Activated T-helper 1 cell treated with anti-CD3 and anti-CD28 coated beads, Interleukin-2, amount 50 U/mL, for 16 hours (primary cell): ENCODE results near the gene LAIR2.
"Not testable (repeated sequence)": the region's sequence is repeated elsewhere in the genome, so short reads cannot be mapped to it uniquely, and the experiment has no call there.

ENCODE experiments used
- DNase-seq, 2 donors: peaks; one replicate each; pipeline ENCODE4 v3.0.0-alpha.2; 2020; ENCODE audit warnings: low read depth in 1 of 2, low spot score in 1 of 2

LAIR2 gene

DNA sequence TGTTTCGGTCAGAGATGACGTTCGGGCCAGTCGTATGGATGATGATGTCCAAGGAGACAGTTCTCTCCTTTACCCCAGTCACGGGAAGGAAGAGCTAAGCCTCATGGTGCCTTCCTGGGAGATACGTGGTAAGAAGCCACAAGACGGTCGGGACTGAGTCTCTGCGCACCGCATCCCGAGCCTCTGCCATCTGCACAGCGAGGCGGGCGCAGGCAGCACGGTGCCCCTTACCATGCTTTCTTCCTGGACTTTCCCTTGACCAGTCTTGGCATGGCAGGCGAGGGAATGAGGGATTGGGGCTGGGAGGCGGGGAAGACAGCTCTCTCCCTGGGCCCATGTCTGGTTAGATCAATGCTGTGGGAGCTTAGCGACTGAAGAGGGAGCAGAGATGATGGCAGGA lies 10.1 kb upstream of the LAIR2 start:
- DNase-seq: no peak

DNA sequence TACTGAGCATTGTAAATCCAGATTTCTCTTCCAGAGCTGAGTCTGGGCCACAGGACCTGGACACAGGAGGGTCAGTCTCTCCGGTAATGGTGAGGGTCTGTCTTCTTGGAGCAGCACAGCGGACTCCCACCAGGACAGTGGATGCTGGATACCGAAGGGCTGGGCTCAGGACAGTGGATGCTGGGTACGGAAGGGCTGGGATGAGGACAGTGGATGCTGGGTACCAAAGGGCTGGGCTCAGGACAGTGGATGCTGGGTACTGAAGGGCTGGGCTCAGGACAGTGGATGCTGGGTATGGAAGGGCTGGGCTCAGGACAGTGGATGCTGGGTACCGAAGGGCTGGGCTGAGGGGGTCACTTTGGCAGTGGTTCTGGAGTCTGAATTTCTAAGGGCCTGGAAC lies 9.6 kb upstream of the LAIR2 start:
- not testable (repeated sequence) for DNase-seq

DNA sequence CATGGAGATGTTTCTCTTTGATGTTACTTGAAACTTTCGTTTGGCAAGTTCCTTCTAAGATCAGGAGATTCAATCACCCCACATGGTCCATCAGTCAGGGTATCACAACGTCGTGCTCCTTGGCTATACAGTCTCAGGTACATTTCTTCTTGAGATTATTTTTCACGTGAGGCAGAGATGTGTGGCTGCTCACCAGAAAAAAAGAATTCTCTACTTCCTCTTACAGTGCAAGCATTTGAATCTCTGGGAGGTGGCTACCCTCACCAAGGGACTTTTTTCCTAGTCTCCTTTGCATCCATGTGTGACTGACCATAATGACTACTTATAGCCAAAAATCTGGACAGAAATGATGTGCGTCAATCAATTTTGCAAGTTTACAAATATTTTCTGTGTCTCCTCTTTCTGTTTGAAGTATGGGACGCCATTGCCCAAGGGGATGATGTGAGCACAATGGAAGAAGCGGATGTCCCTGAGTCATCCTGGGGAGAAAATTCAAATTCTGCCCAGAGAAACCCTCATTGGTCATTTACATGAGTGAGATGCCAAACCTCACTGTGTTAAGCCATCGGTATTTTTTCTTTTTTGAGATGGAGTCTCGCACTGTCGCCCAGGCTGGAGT lies 8.6 kb upstream of the LAIR2 start:
- no peak for DNase-seq

DNA sequence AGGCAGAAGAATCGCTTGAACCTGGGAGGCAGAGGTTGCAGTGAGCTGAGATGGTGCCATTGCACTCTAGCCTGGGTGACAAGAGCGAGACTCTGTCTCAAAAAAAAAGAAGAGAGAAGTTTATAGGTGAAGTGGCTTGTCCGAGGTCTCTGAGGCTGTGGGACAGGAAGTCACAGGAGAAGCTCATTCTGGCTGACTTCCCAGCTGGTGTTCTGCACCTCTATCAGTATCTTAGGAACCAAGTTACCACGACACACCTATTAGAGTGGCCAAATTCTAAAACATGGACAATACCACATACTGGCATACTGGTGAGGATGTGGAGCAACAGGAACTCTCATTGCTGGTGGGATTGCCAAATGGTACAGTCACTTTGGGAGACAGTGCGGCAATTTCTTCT lies 7.3 kb upstream of the LAIR2 start:
- not testable (repeated sequence) for DNase-seq

DNA sequence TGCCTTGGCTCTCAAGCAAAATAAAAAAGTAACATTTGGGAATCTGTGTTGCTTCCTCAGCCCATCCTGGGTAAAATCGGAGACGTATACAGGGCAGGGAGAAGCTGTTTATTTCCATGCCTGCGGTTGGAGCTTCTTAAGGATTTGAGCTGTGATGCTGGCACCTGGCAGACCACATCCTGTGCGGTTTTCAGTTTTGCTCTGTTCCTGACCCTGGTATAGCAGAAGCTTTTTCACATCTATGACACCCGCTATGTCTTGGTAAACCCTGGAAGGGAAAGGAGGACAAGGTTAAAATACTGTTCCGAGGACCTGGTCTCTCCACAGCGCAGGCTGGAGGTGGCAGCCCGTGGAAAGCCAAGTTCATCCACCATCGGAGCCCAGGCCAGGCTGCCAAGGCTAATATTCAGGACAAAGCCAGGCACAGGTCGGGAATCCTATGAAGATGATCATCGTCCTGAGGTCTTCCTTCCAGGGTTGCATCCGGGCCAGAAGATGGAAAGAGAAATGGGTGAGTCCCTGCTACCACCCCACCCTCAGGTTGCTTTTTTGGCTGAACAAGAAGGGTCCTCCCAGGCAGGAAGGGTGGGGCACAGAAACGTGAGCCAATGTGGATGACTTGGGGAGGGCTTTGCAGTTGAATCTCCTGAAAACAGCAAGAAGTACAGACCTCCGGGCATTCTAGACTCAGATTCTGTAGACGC lies 4.7 kb upstream of the LAIR2 start:
- DNase-seq: not testable (repeated sequence)

DNA sequence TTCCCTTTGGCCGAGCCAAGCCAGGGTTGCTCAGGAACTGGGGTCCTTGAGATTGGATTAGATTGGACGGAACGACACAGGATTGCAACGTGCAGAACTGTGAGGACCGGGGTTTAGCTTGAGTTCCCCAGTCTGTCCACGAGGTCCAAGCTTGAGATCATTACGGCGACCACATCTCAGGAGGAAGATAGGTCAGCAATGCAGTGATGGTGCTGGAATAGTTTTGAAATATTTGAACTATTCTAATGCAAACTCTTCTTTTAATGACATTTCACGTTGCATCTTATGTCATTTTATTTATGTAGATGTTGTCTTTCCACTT lies 4.2 kb upstream of the LAIR2 start:
- not testable (repeated sequence) for DNase-seq

DNA sequence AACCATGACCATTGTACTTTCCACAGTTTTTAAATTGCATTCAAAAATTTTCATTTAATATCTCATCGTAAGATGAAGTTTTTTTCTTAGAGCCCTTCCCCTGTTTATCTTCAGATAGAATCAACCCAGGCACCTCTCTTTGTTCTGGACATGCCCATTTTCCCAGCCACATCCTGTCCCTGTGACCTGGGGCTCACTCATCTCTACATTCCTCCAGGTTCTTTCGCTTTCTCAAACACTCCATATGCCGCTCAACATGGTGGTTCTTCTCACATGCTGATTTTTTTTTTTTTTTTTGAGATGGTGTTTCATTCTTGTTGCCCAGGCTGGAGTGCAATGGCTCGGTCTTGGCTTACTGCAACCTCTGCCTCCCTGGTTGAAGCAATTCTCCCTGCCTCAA lies 2.9 kb downstream of the LAIR2 start:
- DNase-seq: not testable (repeated sequence)

DNA sequence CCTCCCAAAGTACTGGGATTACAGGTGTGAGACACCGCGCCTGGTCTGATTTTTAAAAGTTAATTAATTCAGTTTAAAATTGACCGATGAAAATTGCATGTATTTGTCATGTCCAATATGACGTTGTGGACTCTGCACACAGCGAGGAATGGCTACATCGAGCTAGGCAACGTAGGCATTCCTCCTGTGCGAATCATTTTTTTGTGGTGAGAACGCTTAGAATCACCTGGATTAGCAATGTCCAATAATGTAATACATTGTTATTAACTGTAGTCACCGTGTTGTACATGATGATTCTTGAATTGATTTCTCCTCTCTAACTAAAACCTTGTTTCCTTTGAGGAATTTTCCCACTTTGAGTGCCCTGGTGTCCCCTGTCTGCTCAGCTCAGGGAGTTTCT lies 3.4 kb downstream of the LAIR2 start:
- DNase-seq: no peak

DNA sequence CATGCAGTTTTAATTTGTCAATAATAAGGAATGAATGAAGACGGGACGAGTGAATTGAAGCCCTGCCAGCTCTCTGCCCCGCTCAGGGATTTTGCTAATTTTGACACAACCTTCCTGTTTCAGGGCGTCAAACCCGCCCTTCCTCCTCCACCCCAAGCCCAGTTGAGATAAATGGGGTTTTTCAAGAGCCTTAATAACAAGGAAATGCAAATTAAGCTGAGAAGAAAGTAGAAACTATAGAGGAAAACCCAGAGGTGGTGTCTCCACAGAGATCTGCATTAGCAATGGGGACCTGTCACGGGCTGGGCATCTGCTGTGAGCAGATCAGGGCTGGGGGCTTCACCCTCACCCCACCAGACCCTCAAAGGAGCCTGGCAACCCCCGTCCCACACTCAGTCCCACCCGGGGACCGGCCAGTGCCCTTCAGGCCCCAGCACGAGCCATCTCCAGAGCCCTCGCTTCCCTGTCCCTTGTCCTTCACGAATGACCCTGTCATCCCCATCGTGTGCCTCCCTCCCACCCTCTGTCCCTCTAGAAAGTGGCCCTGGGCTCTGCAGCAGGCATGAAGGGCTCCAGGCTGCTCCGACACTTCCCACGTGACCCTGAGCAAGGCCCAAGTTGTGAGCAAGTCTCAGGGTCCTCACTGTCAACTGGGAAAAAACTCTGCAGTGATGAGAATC lies 4.5 kb downstream of the LAIR2 start:
- DNase-seq: not testable (repeated sequence)

DNA sequence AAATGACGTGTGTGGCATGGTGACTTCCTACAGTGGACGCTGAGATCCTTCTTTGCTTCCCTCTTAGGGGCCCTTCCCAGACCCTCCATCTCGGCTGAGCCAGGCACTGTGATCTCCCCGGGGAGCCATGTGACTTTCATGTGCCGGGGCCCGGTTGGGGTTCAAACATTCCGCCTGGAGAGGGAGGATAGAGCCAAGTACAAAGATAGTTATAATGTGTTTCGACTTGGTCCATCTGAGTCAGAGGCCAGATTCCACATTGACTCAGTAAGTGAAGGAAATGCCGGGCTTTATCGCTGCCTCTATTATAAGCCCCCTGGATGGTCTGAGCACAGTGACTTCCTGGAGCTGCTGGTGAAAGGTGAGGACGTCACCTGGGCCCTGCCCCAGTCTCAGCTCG lies 5.2 kb downstream of the LAIR2 start:
- no peak for DNase-seq

DNA sequence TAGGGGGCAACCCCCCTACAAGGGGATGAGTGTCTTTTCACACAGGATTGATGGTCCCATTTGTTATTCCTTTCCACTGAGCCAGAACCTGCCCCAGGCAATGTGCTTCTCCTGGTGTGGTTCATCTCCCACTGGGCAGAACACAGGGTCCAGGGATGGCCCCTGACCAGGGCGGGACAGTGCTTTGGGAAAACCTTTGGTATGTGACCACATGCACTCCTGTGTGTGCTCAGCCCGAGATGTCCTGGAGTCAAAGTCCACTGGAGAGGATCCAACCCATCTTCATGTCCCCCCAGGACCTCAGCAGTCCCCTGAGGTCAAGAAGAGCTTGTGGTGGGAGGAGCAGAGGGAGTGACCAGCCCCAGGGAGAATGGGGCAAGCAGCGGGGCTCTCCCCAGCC lies 5.9 kb downstream of the LAIR2 start:
- DNase-seq: not testable (repeated sequence)

DNA sequence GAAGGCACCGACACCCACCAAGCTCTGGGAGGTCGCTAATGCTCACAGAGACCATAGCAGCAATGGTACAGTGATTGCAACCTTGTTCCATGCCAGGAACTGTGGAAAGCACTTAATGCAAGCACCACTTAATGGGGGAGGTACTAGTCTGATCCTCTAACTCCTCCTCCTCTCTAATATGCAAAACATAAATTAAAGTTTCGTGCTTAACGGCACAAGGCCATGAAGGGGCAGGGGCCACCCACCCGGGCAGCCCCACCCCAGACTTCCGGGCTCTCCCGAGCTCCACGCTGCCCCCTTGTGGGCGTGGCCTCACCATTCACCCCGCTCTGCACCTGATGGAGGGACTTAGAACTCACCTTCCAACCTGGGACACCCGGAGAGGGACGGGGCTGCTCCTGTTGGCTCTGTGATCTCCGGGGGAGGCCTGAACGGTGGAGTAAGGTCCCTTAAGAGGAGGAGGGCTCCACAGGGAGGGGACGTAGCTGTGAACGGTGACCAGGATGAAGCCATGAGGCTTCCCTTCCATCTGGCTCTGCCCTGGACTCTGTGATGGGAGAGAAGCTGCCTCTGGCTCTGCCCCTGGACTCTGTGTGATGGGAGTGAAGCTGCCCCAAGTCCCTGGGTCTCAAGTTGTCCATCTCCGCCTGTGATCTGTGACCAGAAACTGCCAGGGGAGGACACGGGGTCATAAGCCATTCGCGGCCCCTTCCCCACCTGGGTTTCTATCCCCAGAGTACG lies 6.7 kb downstream of the LAIR2 start:
- DNase-seq: not testable (repeated sequence)

DNA sequence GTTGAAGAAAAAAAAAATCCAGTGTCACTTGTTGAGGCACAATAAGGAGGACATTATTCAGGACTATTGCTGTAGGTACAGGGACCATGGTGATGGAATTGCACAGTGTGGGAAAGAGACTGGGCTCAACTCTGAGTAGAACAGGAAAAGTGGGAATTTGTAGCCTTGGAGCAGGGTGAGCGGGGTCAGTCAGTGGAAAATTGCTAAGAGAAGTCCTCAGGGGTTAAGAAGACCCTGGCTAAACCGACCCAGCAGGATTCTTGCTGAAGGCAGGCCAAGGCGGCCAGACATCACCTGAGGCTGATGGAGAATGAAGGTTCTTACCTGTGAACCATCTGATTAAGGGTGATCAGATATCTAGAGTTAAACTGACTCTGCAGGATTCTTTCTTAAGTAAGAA lies 12.5 kb downstream of the LAIR2 start:
- DNase-seq: no peak

DNA sequence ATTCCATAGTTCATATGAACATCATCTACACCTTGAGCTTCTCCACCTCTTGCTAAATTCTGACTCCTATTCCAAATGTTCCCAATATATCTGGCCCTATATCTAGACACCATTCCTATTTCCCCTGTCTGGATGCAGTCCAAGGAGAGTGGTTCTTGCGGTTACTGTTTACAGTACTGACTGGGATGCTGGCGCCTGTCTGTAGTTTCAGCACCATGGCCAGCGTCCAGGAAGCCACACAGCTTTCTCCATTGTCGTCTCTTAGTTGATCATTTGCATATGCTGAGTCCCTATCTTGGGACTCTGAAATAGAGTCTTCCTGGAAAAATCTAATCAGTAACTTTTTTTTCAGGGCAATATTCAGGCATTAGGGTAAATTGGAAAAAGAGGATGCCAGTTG lies 14.9 kb downstream of the LAIR2 start:
- peak in 1 of 2 donors; percentile 18 for DNase-seq

DNA sequence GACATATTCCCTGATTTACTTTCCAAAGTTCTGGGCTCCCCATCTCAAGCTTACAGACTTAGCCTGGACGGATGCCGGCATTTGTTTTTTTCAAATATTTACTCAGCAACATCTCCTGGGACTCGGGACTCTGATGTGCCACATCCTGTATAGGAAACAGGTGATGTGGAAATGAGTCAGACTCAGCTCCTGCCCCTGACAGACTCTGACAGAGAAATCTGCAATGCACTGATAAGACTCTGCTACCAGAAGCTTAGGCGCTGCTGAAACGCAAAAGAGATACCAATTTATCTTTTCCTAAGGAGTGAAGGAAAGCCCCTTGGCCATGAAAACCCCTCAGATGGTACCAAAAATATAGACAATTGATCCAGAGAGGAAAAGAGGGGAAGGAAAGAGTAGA lies 16.2 kb downstream of the LAIR2 start:
- no peak for DNase-seq

DNA sequence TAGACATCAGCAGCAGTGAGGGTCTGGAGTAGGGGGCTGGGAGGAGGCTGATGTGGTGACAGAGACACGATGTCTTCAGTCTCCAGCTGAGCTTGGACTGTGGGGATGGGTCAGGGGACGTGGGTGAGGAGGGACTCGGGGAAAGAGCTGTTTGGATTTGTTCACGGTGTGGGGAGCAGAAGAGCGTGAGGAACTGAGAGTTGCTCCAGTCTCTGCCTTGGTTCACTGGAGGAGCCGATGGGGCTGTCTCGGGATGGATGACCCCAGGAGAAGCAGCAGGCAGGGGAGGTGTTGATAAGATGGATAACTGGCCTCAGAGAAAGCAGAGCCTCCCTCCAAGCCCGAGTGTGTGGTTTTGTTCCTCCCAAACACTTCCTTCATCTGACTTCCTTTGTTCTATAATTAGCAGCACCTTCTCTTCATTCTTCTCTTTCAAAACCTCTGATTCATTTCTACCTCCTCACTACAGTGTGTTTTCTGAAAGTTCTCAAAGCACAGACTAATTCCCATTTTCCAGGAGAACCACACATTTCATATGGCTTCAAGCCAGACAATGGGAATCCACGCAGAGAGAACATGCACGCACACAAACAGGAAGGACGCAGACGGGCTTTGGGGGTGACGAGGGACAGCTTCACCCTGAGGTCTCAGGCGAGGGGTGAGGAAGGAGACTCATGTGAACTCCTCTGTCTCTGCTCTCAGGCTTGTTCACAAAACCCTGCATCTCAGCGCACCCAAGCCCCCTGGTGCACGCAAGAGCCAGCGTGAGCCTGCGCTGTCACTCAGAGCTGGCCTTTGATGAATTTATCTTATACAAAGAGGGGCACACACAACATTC lies 18.6 kb downstream of the LAIR2 start:
- DNase-seq: no peak

DNA sequence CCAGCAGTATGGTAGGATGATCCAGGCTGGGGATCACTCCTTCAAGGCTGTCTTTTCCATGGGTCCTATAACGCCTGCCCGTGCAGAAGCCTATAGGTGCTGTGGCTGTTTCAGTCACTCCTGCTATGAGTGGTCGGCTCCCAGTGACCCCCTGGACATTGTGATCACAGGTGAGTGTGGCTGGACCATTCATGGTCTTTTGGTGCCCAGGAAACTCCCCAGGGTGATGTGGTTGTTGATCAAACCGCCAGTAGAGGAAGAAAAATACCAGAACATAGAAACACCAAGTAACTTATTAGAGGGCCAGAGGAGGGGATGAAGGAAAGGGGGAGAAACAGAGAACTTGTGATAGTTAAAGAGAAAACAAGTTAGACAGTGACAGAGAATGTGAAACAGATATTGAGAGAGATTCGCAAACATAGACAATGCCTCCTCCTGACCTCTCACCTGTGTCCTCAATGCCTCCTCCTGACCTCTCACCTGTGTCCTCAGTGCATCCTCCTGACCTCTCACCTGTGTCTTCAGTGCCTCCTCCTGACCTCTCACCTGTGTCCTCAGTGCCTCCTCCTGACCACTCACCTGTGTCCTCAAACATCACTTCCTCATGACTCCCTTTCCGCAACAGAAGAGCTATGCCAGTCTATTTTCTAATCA lies 19.4 kb downstream of the LAIR2 start:
- no peak for DNase-seq

DNA sequence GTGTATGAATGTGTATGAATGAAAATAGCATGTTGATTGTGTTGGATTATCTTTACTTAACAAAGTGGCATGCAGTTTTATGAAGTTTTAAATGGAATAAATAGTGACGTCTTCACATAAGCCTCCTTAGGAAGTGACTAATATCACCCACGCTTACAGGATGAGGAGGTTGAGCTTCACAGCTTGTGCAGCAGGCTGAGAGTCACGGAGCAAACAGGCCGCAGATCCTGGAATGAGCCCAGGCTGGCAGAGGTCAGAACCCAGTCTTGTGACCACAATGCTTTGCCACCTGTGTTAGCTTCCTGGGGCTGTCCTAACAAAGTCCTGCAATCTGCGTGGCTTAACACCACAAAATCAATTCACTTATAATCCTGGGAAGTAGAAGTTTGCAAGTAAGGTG lies 20.8 kb downstream of the LAIR2 start:
- DNase-seq: no peak

DNA sequence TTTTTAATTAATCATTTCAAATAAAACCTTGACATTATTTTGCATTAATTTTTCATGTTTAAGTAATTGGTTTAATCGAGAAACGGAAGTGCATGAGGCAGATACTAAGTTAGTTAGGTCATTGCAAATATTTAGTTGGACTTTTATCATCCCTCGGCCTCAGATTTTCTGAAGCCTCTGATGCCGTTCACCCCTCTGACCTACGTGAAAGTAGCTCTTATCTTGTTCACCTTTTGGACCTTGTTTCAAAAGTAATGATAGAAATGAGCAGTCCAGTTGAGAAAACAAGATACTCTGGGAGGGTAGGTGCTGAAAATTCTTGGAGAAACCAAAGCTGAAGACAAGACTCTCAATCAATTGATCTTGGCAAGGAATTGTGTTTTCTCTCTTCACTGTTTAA lies 23.0 kb downstream of the LAIR2 start:
- no peak for DNase-seq

DNA sequence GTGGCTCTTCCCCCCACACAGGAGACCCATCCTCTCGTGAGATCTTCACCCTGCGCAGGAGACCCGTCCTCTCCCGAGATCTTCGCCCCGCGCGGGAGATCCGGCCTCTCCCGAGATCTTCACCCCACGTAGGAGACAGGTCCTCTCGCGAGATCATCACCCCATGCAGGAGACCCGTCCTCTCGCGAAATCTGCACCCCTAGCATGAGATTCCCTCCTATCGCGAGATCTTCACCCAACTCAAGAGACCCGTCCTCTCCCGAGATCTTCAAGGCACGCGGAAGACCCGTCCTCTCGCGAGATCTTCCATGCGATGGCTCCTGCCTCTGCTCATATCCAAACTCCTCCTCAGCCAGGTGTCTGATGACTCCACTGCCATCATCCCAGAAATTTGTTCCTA lies 24.3 kb downstream of the LAIR2 start:
- no peak for DNase-seq

DNA sequence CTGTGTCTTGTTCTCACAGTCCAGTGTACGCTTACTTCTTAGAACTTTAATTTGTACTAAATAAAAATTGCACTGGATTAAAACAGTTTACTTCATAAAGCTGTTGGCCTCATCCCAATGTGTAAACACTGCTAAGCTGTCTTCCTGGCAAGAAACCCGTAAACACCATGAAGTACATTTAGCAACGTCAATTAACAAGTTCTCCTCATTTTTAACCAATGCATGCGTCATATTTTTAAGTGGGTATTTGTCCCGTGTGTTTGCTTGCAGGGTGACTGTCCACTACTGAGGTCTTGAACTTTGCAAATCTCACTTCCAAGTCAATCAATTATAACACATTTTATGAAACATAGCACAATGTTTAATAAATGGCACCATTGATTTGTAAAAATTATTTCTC lies 28.2 kb downstream of the LAIR2 start:
- no peak for DNase-seq
